H1 (cell line): ENCODE measurements around the gene PID1. TPM values are rescaled to one million over a fixed set of nuclear protein-coding genes. Genes with fewer than 3 reads are reported as not detected.

Source experiments
- CTCF ChIA-PET: fragments of 300-600 bp; sonication (Branson Sonifier 250); formaldehyde crosslinking; loops from one replicate; lab custom pipeline; 2021; ENCODE audit not compliant: partially characterized antibody; lab: Charles Lee
- POLR2A ChIA-PET: fragments of 300-600 bp; sonication (Branson Sonifier 250); formaldehyde crosslinking; loops from one replicate; lab custom pipeline; 2021; ENCODE audit warnings: inconsistent platforms; ENCODE audit not compliant: partially characterized antibody; lab: Charles Lee
- DNase-seq, 2 experiments: peaks; one replicate each; pipeline versions ENCODE4 v3.0.0 to v3.0.0-alpha.2; 2010 to 2022; ENCODE audit warnings: low spot score in 2 of 2, low read depth in 1 of 2, mixed read lengths in 1 of 2
- FAIRE-seq: peaks from 2 replicates; lab custom pipeline; 2011; peaks lifted over from hg19 to GRCh38; lab: Jason Lieb, UNC
- H2AFZ ChIP-seq: 2 replicates; pipeline ENCODE4 v1.8.1; 2012; ENCODE audit warnings: low read length, inconsistent platforms
- H2AK5ac ChIP-seq: 2 replicates; pipeline ENCODE4 v1.6.1; 2013; ENCODE audit warnings: low read depth, low read length
- H2BK120ac ChIP-seq: replicated peaks from 2 replicates; pipeline ENCODE3; 2013; ENCODE audit warnings: low read depth, low read length, inconsistent platforms
- H2BK12ac ChIP-seq: 2 replicates; pipeline ENCODE4 v1.6.1; 2013; ENCODE audit warnings: low read depth, low read length
- H2BK15ac ChIP-seq: 2 replicates; pipeline ENCODE4 v1.6.1; 2013; ENCODE audit warnings: low read length
- H2BK20ac ChIP-seq: 2 replicates; pipeline ENCODE4 v1.6.1; 2013; ENCODE audit warnings: low read length
- H2BK5ac ChIP-seq: 2 replicates; pipeline ENCODE4 v1.6.1; 2013; ENCODE audit warnings: low read depth, low read length
- H3K14ac ChIP-seq: 2 replicates; pipeline ENCODE4 v1.6.1; 2013; ENCODE audit warnings: inconsistent platforms; ENCODE audit not compliant: insufficient read length
- H3K18ac ChIP-seq: 2 replicates; pipeline ENCODE4 v1.6.1; 2013; ENCODE audit warnings: low read length; ENCODE audit errors: extremely low read depth
- H3K23ac ChIP-seq: 2 replicates; pipeline ENCODE4 v1.6.1; 2013; ENCODE audit warnings: inconsistent platforms; ENCODE audit not compliant: insufficient read length
- H3K23me2 ChIP-seq: 2 replicates; pipeline ENCODE4 v1.6.1; 2013; ENCODE audit warnings: low read depth, low read length
- H3K27ac ChIP-seq: 2 replicates; pipeline ENCODE4 v1.6.1; 2011; ENCODE audit warnings: low read depth, low read length, inconsistent platforms
- H3K27me3 ChIP-seq, 4 experiments: replicated peaks in 1 of 4; 1 replicate in 1 of 4; 2 replicates in 3 of 4; pipeline versions ENCODE4 v1.6.1 to v1.8.1; 2011 to 2013; ENCODE audit warnings: low read length in 3 of 4, mild to moderate bottlenecking in 3 of 4, inconsistent platforms in 2 of 4, mixed read lengths in 2 of 4, moderate library complexity in 1 of 4; ENCODE audit not compliant: control insufficient read depth in 3 of 4, insufficient read depth in 3 of 4; ENCODE audit errors: extremely low read depth in 1 of 4
- H3K36me3 ChIP-seq, 4 experiments: 2 replicates each; pipeline versions ENCODE4 v1.6.1 to v1.8.1; 2011 to 2013; ENCODE audit warnings: mild to moderate bottlenecking in 4 of 4, low read length in 3 of 4, moderate library complexity in 2 of 4, control low read depth in 1 of 4, inconsistent platforms in 1 of 4; ENCODE audit not compliant: insufficient read depth in 4 of 4, control insufficient read depth in 2 of 4
- H3K4ac ChIP-seq: replicated peaks from 2 replicates; pipeline ENCODE3; 2013; ENCODE audit warnings: low read length, low read depth, mixed read lengths, inconsistent platforms; ENCODE audit not compliant: insufficient read length
- H3K4me1 ChIP-seq, 4 experiments: replicated peaks in 1 of 4; 1 replicate in 1 of 4; 2 replicates in 3 of 4; pipeline versions ENCODE4 v1.6.1 to v1.8.1; 2011 to 2013; ENCODE audit warnings: low read length in 3 of 4, inconsistent platforms in 2 of 4, mixed read lengths in 1 of 4; ENCODE audit not compliant: insufficient read depth in 4 of 4, control insufficient read depth in 3 of 4
- H3K4me2 ChIP-seq, 2 experiments: 2 replicates each; pipeline versions ENCODE4 v1.6.1 to v1.8.1; 2011 to 2013; ENCODE audit warnings: low read depth in 2 of 2, low read length in 2 of 2, control low read depth in 1 of 2, inconsistent platforms in 1 of 2, mild to moderate bottlenecking in 1 of 2; ENCODE audit not compliant: insufficient read depth in 1 of 2
- H3K4me3 ChIP-seq, 4 experiments: fragments of 200-600, 300-600 bp in 1 of 4; sonication (generic), shearing (Covaris generic), sonication (Bioruptor Twin) in 1 of 4; 2 replicates each; pipeline versions ENCODE4 v1.5.1 to v1.8.1; 2011 to 2016; ENCODE audit warnings: low read length in 4 of 4, low read depth in 3 of 4, control low read depth in 2 of 4, inconsistent platforms in 2 of 4, mild to moderate bottlenecking in 2 of 4, mixed read lengths in 1 of 4, moderate library complexity in 1 of 4; ENCODE audit not compliant: insufficient read depth in 2 of 4; ENCODE audit errors: extremely low read depth in 1 of 4
- H3K56ac ChIP-seq: replicated peaks from 2 replicates; pipeline ENCODE3; 2013; ENCODE audit warnings: low read depth, mild to moderate bottlenecking, mixed read lengths, low read length, inconsistent platforms; ENCODE audit not compliant: insufficient read length
- H3K79me1 ChIP-seq: 2 replicates; pipeline ENCODE4 v1.6.1; 2013; ENCODE audit warnings: low read depth, low read length, control low read depth
- H3K79me2 ChIP-seq, 2 experiments: 2 replicates each; pipeline versions ENCODE4 v1.6.1 to v1.8.1; 2012 to 2013; ENCODE audit warnings: low read length in 2 of 2, mild to moderate bottlenecking in 2 of 2, inconsistent platforms in 1 of 2; ENCODE audit not compliant: insufficient read depth in 2 of 2, control insufficient read depth in 1 of 2
- H3K9ac ChIP-seq, 4 experiments: replicated peaks in 1 of 4; 1 replicate in 1 of 4; 2 replicates in 3 of 4; pipeline versions ENCODE4 v1.6.1 to v1.8.1; 2011 to 2013; ENCODE audit warnings: low read depth in 3 of 4, low read length in 3 of 4, control low read depth in 2 of 4, mild to moderate bottlenecking in 2 of 4, moderate library complexity in 2 of 4, inconsistent platforms in 1 of 4; ENCODE audit errors: extremely low read depth in 1 of 4
- H3K9me3 ChIP-seq, 2 experiments: 2 replicates each; pipeline versions ENCODE4 v1.6.1 to v1.8.1; 2012 to 2013; ENCODE audit warnings: mild to moderate bottlenecking in 2 of 2, moderate library complexity in 2 of 2, control low read depth in 1 of 2, inconsistent platforms in 1 of 2, low read depth in 1 of 2, low read length in 1 of 2, mixed read lengths in 1 of 2; ENCODE audit not compliant: insufficient read depth in 2 of 2
- H4K20me1 ChIP-seq, 2 experiments: replicated peaks in 1 of 2; 2 replicates each; pipeline versions ENCODE3 to v1.8.1; 2011 to 2013; ENCODE audit warnings: inconsistent platforms in 2 of 2, low read length in 2 of 2, mild to moderate bottlenecking in 1 of 2; ENCODE audit not compliant: insufficient read depth in 2 of 2, control insufficient read depth in 1 of 2
- H4K5ac ChIP-seq: 2 replicates; pipeline ENCODE4 v1.6.1; 2013; ENCODE audit warnings: low read length, low read depth, mixed read lengths, inconsistent platforms; ENCODE audit not compliant: insufficient read length
- H4K8ac ChIP-seq: 2 replicates; pipeline ENCODE4 v1.8.0; 2013; ENCODE audit warnings: mild to moderate bottlenecking, moderate library complexity, low read length, inconsistent platforms; ENCODE audit not compliant: insufficient read depth; ENCODE audit errors: extremely low read depth
- H4K91ac ChIP-seq: replicated peaks from 2 replicates; pipeline ENCODE3; 2013; ENCODE audit warnings: low read length, mixed read lengths, inconsistent platforms; ENCODE audit not compliant: insufficient read length
- JUND ChIP-seq: IDR thresholded peaks from 2 replicates; pipeline ENCODE4 v1.6.1; 2011; ENCODE audit warnings: mild to moderate bottlenecking, improper control_type of control experiment, low read length
- NRF1 ChIP-seq: IDR thresholded peaks from 2 replicates; pipeline ENCODE4 v1.6.1; 2011; ENCODE audit warnings: mild to moderate bottlenecking, low read depth, low read length, improper control_type of control experiment
- RFX5 ChIP-seq: IDR thresholded peaks from 2 replicates; pipeline ENCODE4 v1.6.1; 2011; ENCODE audit warnings: low read depth, low read length, improper control_type of control experiment, borderline replicate concordance
- WGBS, 2 experiments: shearing (Covaris generic) in 1 of 2; methylation state at CpG; one replicate each; pipeline versions ENCODE4 v1.1.6 to v1.1.7; 2013 to 2015; ENCODE audit warnings: low lambda C conversion rate in 2 of 2, mixed read lengths in 2 of 2, inconsistent platforms in 1 of 2, low coverage in 1 of 2, missing lambda C conversion rate in 1 of 2; ENCODE audit not compliant: insufficient replicate concordance in 2 of 2, insufficient coverage in 1 of 2, insufficient read length in 1 of 2; ENCODE audit errors: extremely low coverage in 1 of 2, missing lambda C conversion rate in 1 of 2; 5-methylcytosine and 5-hydroxymethylcytosine counted together
- polyA plus RNA-seq, 7 experiments: library from polyadenylated mRNA; depleted of rRNA in 3 of 7; stranded (reverse) in 5 of 7; unstranded in 2 of 7; fragments of >200 nt in 5 of 7; fragments of 200-250 nt in 2 of 7; gene quantifications; 1 replicate in 5 of 7; 2 replicates in 1 of 7; 4 replicates in 1 of 7; pipeline versions ENCODE4 v1.2.1 to v1.2.3, GENCODE V29; 2011 to 2013; ENCODE audit warnings: missing spikeins in 2 of 7, mixed read lengths in 2 of 7
- total RNA-seq: library from RNA; stranded (reverse); fragmentation: NEBNext Ultra II Directional; extraction: Animal tissue kit (Norgen Biotek cat#: 25700); gene quantifications from 2 replicates; pipeline ENCODE4 v1.2.1, GENCODE V29; 2021
- TF ChIP-seq, protein P1 (sequence below): IDR thresholded peaks from 2 replicates; pipeline ENCODE4 v1.6.1; 2012; ENCODE audit warnings: low read length, inconsistent platforms

Gene PID1
- total and polyA plus RNA-seq, 2 of the 8 experiments (the other 6 are each of a cell fraction or from before 2014, with no cell fraction given): 1.5 to 3.3 TPM

GRCh38 chr2:229087843-229088516 is 183.1 kb downstream of the PID1 start:
- Histone ChIP-seq H3K23ac (no peak overlapping the region), H3K27me3 (no peaks in the 10 kb centered on the region), H3K18ac (no peak overlapping the region), H4K20me1 (no peaks in the 10 kb centered on the region), H2BK20ac (no peak overlapping the region), H3K9ac (no peak overlapping the region), H2AK5ac (no peak overlapping the region), H3K9me3 (no peaks in the 10 kb centered on the region), H3K4me1 (no peaks in the 10 kb centered on the region), H3K23me2 (no peaks in the 10 kb centered on the region), H2BK15ac (no peak overlapping the region), H4K91ac (no peak overlapping the region), H3K27ac (no peak overlapping the region), H3K14ac (no peak overlapping the region), H4K5ac (no peak overlapping the region), H3K79me1 (no peaks in the 10 kb centered on the region), H4K8ac (no peak overlapping the region), H3K56ac (no peak overlapping the region), H2AFZ (no peak overlapping the region), H3K4me2 (no peak overlapping the region), H2BK120ac (no peak overlapping the region), H3K4ac (no peak overlapping the region), H2BK5ac (no peak overlapping the region), H2BK12ac (no peak overlapping the region), H3K79me2 (no peaks in the 10 kb centered on the region), H3K36me3 (no peaks in the 10 kb centered on the region), H3K4me3 (no peak overlapping the region)
- POLR2A ChIA-PET: no interaction called here
- CTCF ChIA-PET: interaction anchor here (1.0 to 1.3 kb wide), 2 partner anchors 10 to 341 kb away, joined by 3 read pairs; no protein-coding TSS in a partner anchor
- 90% methylated on average over 6 of the region's 6 CpGs; no CpG with 5 or more reads in 1 of the 2 experiments for WGBS, 2 experiments
- FAIRE-seq (no peak), DNase-seq (no peak)
- TF ChIP-seq NRF1 (no peak), RFX5 (no peak), JUND (no peak)
- TF ChIP-seq, protein P1, sequence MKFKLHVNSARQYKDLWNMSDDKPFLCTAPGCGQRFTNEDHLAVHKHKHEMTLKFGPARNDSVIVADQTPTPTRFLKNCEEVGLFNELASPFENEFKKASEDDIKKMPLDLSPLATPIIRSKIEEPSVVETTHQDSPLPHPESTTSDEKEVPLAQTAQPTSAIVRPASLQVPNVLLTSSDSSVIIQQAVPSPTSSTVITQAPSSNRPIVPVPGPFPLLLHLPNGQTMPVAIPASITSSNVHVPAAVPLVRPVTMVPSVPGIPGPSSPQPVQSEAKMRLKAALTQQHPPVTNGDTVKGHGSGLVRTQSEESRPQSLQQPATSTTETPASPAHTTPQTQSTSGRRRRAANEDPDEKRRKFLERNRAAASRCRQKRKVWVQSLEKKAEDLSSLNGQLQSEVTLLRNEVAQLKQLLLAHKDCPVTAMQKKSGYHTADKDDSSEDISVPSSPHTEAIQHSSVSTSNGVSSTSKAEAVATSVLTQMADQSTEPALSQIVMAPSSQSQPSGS: no peak
